HepG2 (cell line): ENCODE data around the gene EZH1. TPM values are rescaled to one million over a fixed set of nuclear protein-coding genes. Genes with fewer than 3 reads are reported as not detected.

Source experiments
- DR1 ChIP-seq: sonication (generic); formaldehyde crosslinking; IDR thresholded peaks from 2 replicates; pipeline ENCODE4 v1.8.0; 2021; ENCODE audit warnings: mild to moderate bottlenecking, missing genetic modification reagents, inconsistent platforms
- FOXC1 ChIP-seq: sonication (generic); formaldehyde crosslinking; IDR thresholded peaks from 2 replicates; pipeline ENCODE4 v1.8.0; 2022; ENCODE audit warnings: mild to moderate bottlenecking, missing genetic modification reagents, borderline replicate concordance
- HDAC2 ChIP-seq: sonication (generic); formaldehyde crosslinking; IDR thresholded peaks from 2 replicates; pipeline ENCODE4 v1.4.0; 2020; ENCODE audit warnings: missing genetic modification reagents
- IKZF1 ChIP-seq: fragments of 450-650 bp; IDR thresholded peaks from 2 replicates; pipeline ENCODE4 v1.7.1; 2016
- KLF16 ChIP-seq, 2 experiments: sonication (generic) in 1 of 2; formaldehyde crosslinking in 1 of 2; IDR thresholded peaks; 2 replicates each; pipeline versions ENCODE4 v1.6.1 to v1.8.0; 2016 to 2023; ENCODE audit warnings: missing genetic modification reagents in 2 of 2, missing compliant biosample characterization in 1 of 2
- LCORL ChIP-seq, 2 experiments: fragments of 450-650 bp in 1 of 2; sonication (generic) in 1 of 2; formaldehyde crosslinking in 1 of 2; IDR thresholded peaks; 2 replicates each; pipeline versions ENCODE4 v1.5.0 to v1.6.1; 2017 to 2020; ENCODE audit warnings: antibody characterized with exemption in 1 of 2, missing genetic modification reagents in 1 of 2
- NFYB ChIP-seq: sonication (generic); formaldehyde crosslinking; IDR thresholded peaks from 2 replicates; pipeline ENCODE4 v1.4.0; 2020; ENCODE audit warnings: missing genetic modification reagents
- PHF20 ChIP-seq: sonication (generic); formaldehyde crosslinking; IDR thresholded peaks from 2 replicates; pipeline ENCODE4 v1.5.0; 2020; ENCODE audit warnings: mild to moderate bottlenecking, missing genetic modification reagents
- PHF8 ChIP-seq: sonication (generic); formaldehyde crosslinking; IDR thresholded peaks from 2 replicates; pipeline ENCODE4 v1.5.0; 2020; ENCODE audit warnings: missing genetic modification reagents
- PRMT3 ChIP-seq: sonication (generic); formaldehyde crosslinking; IDR thresholded peaks from 2 replicates; pipeline ENCODE4 v1.8.1; 2022; ENCODE audit warnings: low read depth, mild to moderate bottlenecking, moderate library complexity, missing genetic modification reagents, borderline replicate concordance
- RXRA ChIP-seq: sonication (generic); formaldehyde crosslinking; IDR thresholded peaks from 2 replicates; pipeline ENCODE4 v1.5.1; 2020; ENCODE audit warnings: missing genetic modification reagents
- SIX4 ChIP-seq: sonication (generic); formaldehyde crosslinking; IDR thresholded peaks from 2 replicates; pipeline ENCODE4 v1.4.0; 2020; ENCODE audit warnings: missing genetic modification reagents
- SOX6 ChIP-seq, 2 experiments: fragments of 450-650 bp in 1 of 2; sonication (generic) in 1 of 2; formaldehyde crosslinking in 1 of 2; IDR thresholded peaks; 2 replicates each; pipeline versions ENCODE4 v1.4.0 to v1.6.1; 2017 to 2020; ENCODE audit warnings: antibody characterized with exemption in 1 of 2, mild to moderate bottlenecking in 1 of 2, missing genetic modification reagents in 1 of 2
- SRSF4 ChIP-seq: fragments of 200-400 bp; formaldehyde crosslinking; IDR thresholded peaks from one replicate; pipeline ENCODE4 v1.6.1; 2018; ENCODE audit warnings: mild to moderate bottlenecking, low read depth, low read length, moderate library complexity; ENCODE audit not compliant: poor library complexity, severe bottlenecking
- TBX2 ChIP-seq: sonication (generic); formaldehyde crosslinking; IDR thresholded peaks from 2 replicates; pipeline ENCODE4 v1.5.0; 2020; ENCODE audit warnings: missing genetic modification reagents, mild to moderate bottlenecking, borderline replicate concordance
- ZFP41 ChIP-seq: sonication (generic); formaldehyde crosslinking; IDR thresholded peaks from 2 replicates; pipeline ENCODE4 v1.4.0; 2020; ENCODE audit warnings: mild to moderate bottlenecking, missing genetic modification reagents, borderline replicate concordance
- ZNF124 ChIP-seq: sonication (generic); formaldehyde crosslinking; IDR thresholded peaks from 2 replicates; pipeline ENCODE4 v1.4.0; 2020; ENCODE audit warnings: missing genetic modification reagents
- ZNF160 ChIP-seq: sonication (generic); formaldehyde crosslinking; IDR thresholded peaks from 2 replicates; pipeline ENCODE4 v1.8.0; 2022; ENCODE audit warnings: mild to moderate bottlenecking, inconsistent platforms, missing genetic modification reagents
- ZNF224 ChIP-seq: sonication (generic); formaldehyde crosslinking; IDR thresholded peaks from 2 replicates; pipeline ENCODE4 v1.5.0; 2020; ENCODE audit warnings: mild to moderate bottlenecking, missing genetic modification reagents
- ZNF331 ChIP-seq: sonication (generic); formaldehyde crosslinking; IDR thresholded peaks from 2 replicates; pipeline ENCODE4 v1.4.0; 2020; ENCODE audit warnings: missing genetic modification reagents
- ZNF33B ChIP-seq: sonication (generic); formaldehyde crosslinking; IDR thresholded peaks from 2 replicates; pipeline ENCODE4 v1.5.1; 2020; ENCODE audit warnings: mild to moderate bottlenecking, missing genetic modification reagents
- ZNF792 ChIP-seq: IDR thresholded peaks from 2 replicates; pipeline ENCODE4 v1.6.1; 2016
- ZSCAN25 ChIP-seq: sonication (generic); formaldehyde crosslinking; IDR thresholded peaks from 2 replicates; pipeline ENCODE4 v1.8.0; 2022; ENCODE audit warnings: mild to moderate bottlenecking, missing genetic modification reagents
- polyA plus RNA-seq, 8 experiments: library from polyadenylated mRNA; depleted of rRNA in 3 of 8; stranded (reverse) in 7 of 8; unstranded in 1 of 8; fragments of >200 nt; fragmentation: Illumina TruSeq in 4 of 8; extraction: Trizol in 4 of 8; gene quantifications; 2 replicates each; pipeline versions ENCODE4 v1.2.1 to v1.2.3, GENCODE V29; 2011 to 2016; ENCODE audit warnings: low read depth in 4 of 8, missing spikeins in 1 of 8, mixed read lengths in 1 of 8; ENCODE audit not compliant: insufficient read depth in 1 of 8
- total RNA-seq, 5 experiments: library from RNA; depleted of rRNA; stranded (reverse); fragments of >200 nt; fragmentation: Illumina TruSeq; extraction: Trizol; gene quantifications; 2 replicates each; pipeline ENCODE4 v1.2.3, GENCODE V29; 2016; ENCODE audit warnings: low read depth in 1 of 5
- TF ChIP-seq, protein P1 (sequence below): sonication (generic); formaldehyde crosslinking; IDR thresholded peaks from 2 replicates; pipeline ENCODE4 v1.4.0; 2020; ENCODE audit warnings: missing genetic modification reagents
- TF ChIP-seq, protein P2 (sequence below): sonication (generic); formaldehyde crosslinking; IDR thresholded peaks from 2 replicates; pipeline ENCODE4 v1.5.1; 2020; ENCODE audit warnings: mild to moderate bottlenecking, moderate library complexity, missing genetic modification reagents
- TF ChIP-seq, protein P3 (sequence below): IDR thresholded peaks from 2 replicates; pipeline ENCODE4 v1.6.1; 2016

The EZH1 gene
- total and polyA plus RNA-seq, 2 of the 13 experiments (the other 11 are each of a cell fraction or from before 2014, with no cell fraction given): 11.6 to 24.0 TPM

DNA sequence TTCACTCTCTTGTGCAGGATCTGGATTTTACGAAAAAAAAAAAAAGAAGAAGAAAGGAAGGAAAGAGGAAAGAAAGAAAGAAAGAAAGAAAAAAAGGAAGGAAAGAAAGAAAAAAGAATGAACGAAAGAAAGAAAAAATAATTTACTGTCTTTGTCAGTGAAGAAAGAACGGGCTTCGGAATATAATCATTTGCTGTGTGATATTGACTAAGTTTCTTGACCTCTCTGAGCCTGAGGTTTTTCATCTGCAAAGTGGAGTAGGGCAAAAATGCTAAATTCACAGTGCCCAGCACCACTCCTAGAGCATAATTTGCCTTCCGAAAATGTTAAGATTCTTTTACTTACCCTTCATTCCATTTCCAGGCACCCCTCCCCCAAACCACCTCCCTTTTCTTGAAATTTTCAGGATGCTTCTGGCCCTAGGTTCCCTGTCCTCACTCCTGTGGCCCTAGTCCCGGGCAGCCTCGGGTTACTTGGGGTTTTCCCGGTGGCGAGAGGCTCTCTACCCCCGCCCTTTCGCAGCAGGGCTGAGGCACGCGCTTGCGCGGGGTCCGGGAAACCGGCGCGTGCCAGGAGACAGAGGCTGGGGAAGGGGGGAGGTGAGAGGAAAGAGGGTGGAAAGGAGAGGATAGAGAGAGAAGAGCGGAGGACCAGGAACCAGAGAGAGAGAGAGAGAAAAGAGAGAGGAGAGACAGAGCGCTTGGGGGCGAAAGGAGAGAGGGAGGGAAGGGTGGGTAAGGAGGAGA, 62.7 kb downstream of the EZH1 start, which contains the start of gene CNTNAP1 (continued):
- TF ChIP-seq, protein P1, sequence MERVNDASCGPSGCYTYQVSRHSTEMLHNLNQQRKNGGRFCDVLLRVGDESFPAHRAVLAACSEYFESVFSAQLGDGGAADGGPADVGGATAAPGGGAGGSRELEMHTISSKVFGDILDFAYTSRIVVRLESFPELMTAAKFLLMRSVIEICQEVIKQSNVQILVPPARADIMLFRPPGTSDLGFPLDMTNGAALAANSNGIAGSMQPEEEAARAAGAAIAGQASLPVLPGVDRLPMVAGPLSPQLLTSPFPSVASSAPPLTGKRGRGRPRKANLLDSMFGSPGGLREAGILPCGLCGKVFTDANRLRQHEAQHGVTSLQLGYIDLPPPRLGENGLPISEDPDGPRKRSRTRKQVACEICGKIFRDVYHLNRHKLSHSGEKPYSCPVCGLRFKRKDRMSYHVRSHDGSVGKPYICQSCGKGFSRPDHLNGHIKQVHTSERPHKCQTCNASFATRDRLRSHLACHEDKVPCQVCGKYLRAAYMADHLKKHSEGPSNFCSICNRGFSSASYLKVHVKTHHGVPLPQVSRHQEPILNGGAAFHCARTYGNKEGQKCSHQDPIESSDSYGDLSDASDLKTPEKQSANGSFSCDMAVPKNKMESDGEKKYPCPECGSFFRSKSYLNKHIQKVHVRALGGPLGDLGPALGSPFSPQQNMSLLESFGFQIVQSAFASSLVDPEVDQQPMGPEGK (CRISPR knock-in tag): peak; percentile 70
- TF ChIP-seq SIX4 (CRISPR knock-in tag): 0 out of 2 replicates have a peak, but pooled peaks have one; percentile 48
- peak; percentile 13; the same call in 1 of the 2 replicates for TF ChIP-seq ZNF160
- 0 out of 2 replicates have a peak, but pooled peaks have one; percentile 22 for TF ChIP-seq FOXC1 (CRISPR knock-in tag)
- peak; percentile 61 for TF ChIP-seq TBX2 (CRISPR knock-in tag)
- no peak for TF ChIP-seq SOX6 (IDR thresholded peaks at IDR 0.05)
- TF ChIP-seq SOX6 (CRISPR knock-in tag; IDR thresholded peaks at IDR 0.05): peak; percentile 54
- peak; percentile 20; the same call in 1 of the 2 replicates for TF ChIP-seq RXRA
- TF ChIP-seq ZNF331 (CRISPR knock-in tag): peak; percentile 63; the same call in 1 of the 2 replicates
- TF ChIP-seq, protein P2, sequence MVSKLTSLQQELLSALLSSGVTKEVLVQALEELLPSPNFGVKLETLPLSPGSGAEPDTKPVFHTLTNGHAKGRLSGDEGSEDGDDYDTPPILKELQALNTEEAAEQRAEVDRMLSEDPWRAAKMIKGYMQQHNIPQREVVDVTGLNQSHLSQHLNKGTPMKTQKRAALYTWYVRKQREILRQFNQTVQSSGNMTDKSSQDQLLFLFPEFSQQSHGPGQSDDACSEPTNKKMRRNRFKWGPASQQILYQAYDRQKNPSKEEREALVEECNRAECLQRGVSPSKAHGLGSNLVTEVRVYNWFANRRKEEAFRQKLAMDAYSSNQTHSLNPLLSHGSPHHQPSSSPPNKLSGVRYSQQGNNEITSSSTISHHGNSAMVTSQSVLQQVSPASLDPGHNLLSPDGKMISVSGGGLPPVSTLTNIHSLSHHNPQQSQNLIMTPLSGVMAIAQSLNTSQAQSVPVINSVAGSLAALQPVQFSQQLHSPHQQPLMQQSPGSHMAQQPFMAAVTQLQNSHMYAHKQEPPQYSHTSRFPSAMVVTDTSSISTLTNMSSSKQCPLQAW (CRISPR knock-in tag): peak; percentile 76
- TF ChIP-seq HDAC2 (CRISPR knock-in tag): peak; percentile 42; the same call in 1 of the 2 replicates
- TF ChIP-seq PHF8: 0 out of 2 replicates have a peak, but pooled peaks have one; percentile 16
- TF ChIP-seq ZSCAN25 (CRISPR knock-in tag): peak; percentile 99
- 0 out of 2 replicates have a peak, but pooled peaks have one; percentile 13 for TF ChIP-seq ZNF224 (CRISPR knock-in tag)
- TF ChIP-seq, protein P3, sequence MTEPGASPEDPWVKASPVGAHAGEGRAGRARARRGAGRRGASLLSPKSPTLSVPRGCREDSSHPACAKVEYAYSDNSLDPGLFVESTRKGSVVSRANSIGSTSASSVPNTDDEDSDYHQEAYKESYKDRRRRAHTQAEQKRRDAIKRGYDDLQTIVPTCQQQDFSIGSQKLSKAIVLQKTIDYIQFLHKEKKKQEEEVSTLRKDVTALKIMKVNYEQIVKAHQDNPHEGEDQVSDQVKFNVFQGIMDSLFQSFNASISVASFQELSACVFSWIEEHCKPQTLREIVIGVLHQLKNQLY (CRISPR knock-in tag): peak; percentile 28; the same call in 1 of the 2 replicates
- no peak for TF ChIP-seq SRSF4
- TF ChIP-seq ZNF792: peak; percentile 70
- TF ChIP-seq DR1 (CRISPR knock-in tag): 0 out of 2 replicates have a peak, but pooled peaks have one; percentile 1
- TF ChIP-seq ZNF33B: peak; percentile 75; the same call in 1 of the 2 replicates
- TF ChIP-seq KLF16 (CRISPR knock-in tag; IDR thresholded peaks at IDR 0.05): peak in 1 of 2 experiments; percentile 58; a peak in 2 of 4 replicates
- TF ChIP-seq NFYB (CRISPR knock-in tag): peak; percentile 9; the same call in 1 of the 2 replicates
- TF ChIP-seq PHF20 (CRISPR knock-in tag): 0 out of 2 replicates have a peak, but pooled peaks have one; percentile 17
- TF ChIP-seq LCORL (IDR thresholded peaks at IDR 0.05): no peak
- peak; percentile 59; the same call in 1 of the 2 replicates for TF ChIP-seq LCORL (CRISPR knock-in tag; IDR thresholded peaks at IDR 0.05)
- peak; percentile 50; the same call in 1 of the 2 replicates for TF ChIP-seq ZNF124 (CRISPR knock-in tag)
- TF ChIP-seq ZFP41 (CRISPR knock-in tag): 0 out of 2 replicates have a peak, but pooled peaks have one; percentile 39
- TF ChIP-seq IKZF1: no peak
- 0 out of 2 replicates have a peak, but pooled peaks have one; percentile 50 for TF ChIP-seq PRMT3 (CRISPR knock-in tag)
